GM21786 (cell line): Measurements from ENCODE around the gene TOLLIP.

Source experiments
- ATAC-seq: cut with Tn5 transposase; IDR thresholded peaks from one replicate; pipeline ENCODE4 v1.9.1; 2021; ENCODE audit not compliant: unreplicated experiment

The TOLLIP gene

GRCh38 chr11:1224491-1225385 lies 84.7 kb downstream of the TOLLIP start:
- no peak for ATAC-seq
